Uterus (tissue), 4 donors: ENCODE data around the gene PDCD1. TPM values are rescaled to one million over a fixed set of nuclear protein-coding genes. Genes with fewer than 3 reads are reported as not detected.
"Not testable (repeated sequence)": the region's sequence is repeated elsewhere in the genome, so short reads cannot be mapped to it uniquely, and the experiment has no call there.

ENCODE experiments used
- DNase-seq, 2 donors: peaks; one replicate each; pipeline ENCODE4 v3.0.0-alpha.2; 2019 to 2020
- H3K27ac ChIP-seq, 2 donors: fragments of 200-600 bp; sonication (generic); 1 replicate in 1 of 2; 2 replicates in 1 of 2; pipeline ENCODE4 v1.5.1; 2016 to 2018
- H3K27me3 ChIP-seq, 2 donors: fragments of 200-600 bp; sonication (generic); one replicate each; pipeline ENCODE4 v1.5.1; 2018 to 2019; ENCODE audit warnings: control low read depth in 1 of 2
- H3K36me3 ChIP-seq, 2 donors: fragments of 200-600 bp; sonication (generic); one replicate each; pipeline ENCODE4 v1.5.1; 2019; ENCODE audit warnings: control low read depth in 1 of 2
- H3K4me1 ChIP-seq, 2 donors: fragments of 200-600 bp; sonication (generic); one replicate each; pipeline ENCODE4 v1.5.1; 2018 to 2019; ENCODE audit warnings: control low read depth in 1 of 2
- H3K4me3 ChIP-seq, 2 donors: fragments of 200-600 bp; sonication (generic); 1 replicate in 1 of 2; 2 replicates in 1 of 2; pipeline ENCODE4 v1.5.1; 2018 to 2019; ENCODE audit warnings: mild to moderate bottlenecking in 1 of 2
- H3K9me3 ChIP-seq, 2 donors: fragments of 200-600 bp; sonication (generic); one replicate each; pipeline ENCODE4 v1.5.1; 2019; ENCODE audit warnings: control low read depth in 1 of 2
- POLR2A ChIP-seq, 2 donors: fragments of 450-650 bp; IDR thresholded peaks; one replicate each; pipeline ENCODE4 v1.6.1; 2016; ENCODE audit warnings: antibody characterized with exemption in 2 of 2, mild to moderate bottlenecking in 1 of 2, moderate library complexity in 1 of 2
- intact Hi-C: fragments of 100-400 bp; cut with DNase I; formaldehyde crosslinking; loops from one replicate; pipeline ENCODE4 v1.15.1; 2023; ENCODE audit warnings: low total_unique reads
- total RNA-seq, 4 donors: library from RNA; depleted of rRNA in 3 of 4; stranded (reverse); fragments of >200 nt in 3 of 4; gene quantifications; one replicate each; pipeline versions ENCODE4 v1.1.0 to v1.2.4, GENCODE V29; 2014 to 2023
- TF ChIP-seq, protein P1 (sequence below), 4 experiments: fragments of 200-600 bp in 2 of 4; fragments of 450-650 bp in 2 of 4; sonication (generic) in 2 of 4; IDR thresholded peaks; one replicate each; pipeline ENCODE4 v1.5.1; 2016 to 2019; ENCODE audit warnings: antibody characterized with exemption in 4 of 4, mild to moderate bottlenecking in 2 of 4, moderate library complexity in 1 of 4
- donor health status: DM: yes; HTN: yes; CAD: no.

The PDCD1 gene
- total RNA-seq, 4 donors from 2014 or later, result 0.21 TPM; not detected in 3

DNA sequence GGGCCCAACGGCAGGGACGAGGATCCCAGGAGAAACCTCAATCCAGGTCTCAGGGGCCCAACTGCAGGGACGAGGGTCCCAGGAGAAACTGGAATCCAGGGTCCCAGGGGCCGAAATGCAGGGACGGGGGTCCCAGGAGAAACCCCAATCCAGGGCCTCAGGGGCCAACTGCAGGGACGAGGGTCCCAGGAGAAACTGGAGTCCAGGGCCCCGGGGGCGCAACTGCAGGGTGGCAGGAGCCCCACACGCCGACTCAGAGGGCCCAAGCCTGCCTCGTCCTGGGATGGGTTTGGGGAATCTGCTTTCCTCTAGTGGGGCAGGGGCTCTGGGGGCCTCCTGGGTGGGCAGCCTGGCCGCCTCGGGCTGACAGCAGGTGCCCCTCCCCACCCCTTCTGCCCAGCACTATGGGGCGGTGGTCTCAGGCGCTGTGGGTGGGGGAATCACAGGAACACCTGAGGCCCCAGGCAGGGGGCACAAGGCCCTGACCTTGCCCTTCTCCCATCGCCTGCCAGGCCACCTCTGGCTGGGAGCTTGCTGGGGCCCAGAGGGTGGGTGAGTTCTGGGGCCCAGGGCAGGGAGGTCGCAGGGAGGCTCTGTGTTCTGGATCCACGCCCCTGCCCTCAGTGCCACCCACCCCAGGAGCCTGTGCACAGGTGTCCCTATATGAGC is 18.0 kb upstream of the PDCD1 start:
- Histone ChIP-seq H3K4me3 (no peak overlapping the region), H3K36me3 (no peaks in the 10 kb centered on the region), H3K27ac (no peak overlapping the region), H3K4me1 (peaks cover 5 to 10% of the 10 kb centered on the region in 2 donors), H3K27me3 (no peaks in the 10 kb centered on the region), H3K9me3 (no peaks in the 10 kb centered on the region)
- intact Hi-C loops, result no loop called here
- TF ChIP-seq, protein P1, sequence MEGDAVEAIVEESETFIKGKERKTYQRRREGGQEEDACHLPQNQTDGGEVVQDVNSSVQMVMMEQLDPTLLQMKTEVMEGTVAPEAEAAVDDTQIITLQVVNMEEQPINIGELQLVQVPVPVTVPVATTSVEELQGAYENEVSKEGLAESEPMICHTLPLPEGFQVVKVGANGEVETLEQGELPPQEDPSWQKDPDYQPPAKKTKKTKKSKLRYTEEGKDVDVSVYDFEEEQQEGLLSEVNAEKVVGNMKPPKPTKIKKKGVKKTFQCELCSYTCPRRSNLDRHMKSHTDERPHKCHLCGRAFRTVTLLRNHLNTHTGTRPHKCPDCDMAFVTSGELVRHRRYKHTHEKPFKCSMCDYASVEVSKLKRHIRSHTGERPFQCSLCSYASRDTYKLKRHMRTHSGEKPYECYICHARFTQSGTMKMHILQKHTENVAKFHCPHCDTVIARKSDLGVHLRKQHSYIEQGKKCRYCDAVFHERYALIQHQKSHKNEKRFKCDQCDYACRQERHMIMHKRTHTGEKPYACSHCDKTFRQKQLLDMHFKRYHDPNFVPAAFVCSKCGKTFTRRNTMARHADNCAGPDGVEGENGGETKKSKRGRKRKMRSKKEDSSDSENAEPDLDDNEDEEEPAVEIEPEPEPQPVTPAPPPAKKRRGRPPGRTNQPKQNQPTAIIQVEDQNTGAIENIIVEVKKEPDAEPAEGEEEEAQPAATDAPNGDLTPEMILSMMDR (IDR thresholded peaks at IDR 0.05), result no peak
- TF ChIP-seq POLR2A (IDR thresholded peaks at IDR 0.05), result no peak
- DNase-seq, result no peak

GRCh38 chr2:241875754-241876527 is 17.2 kb upstream of the PDCD1 start:
- H3K9me3 ChIP-seq, H3K4me3 ChIP-seq, DNase-seq, H3K4me1 ChIP-seq, H3K36me3 ChIP-seq, H3K27me3 ChIP-seq, intact Hi-C loops, H3K27ac ChIP-seq: not testable (repeated sequence)
- TF ChIP-seq, protein P1 (IDR thresholded peaks at IDR 0.05), result peak in 3 of 4 experiments; percentile 15 to 30 (median 23)

DNA sequence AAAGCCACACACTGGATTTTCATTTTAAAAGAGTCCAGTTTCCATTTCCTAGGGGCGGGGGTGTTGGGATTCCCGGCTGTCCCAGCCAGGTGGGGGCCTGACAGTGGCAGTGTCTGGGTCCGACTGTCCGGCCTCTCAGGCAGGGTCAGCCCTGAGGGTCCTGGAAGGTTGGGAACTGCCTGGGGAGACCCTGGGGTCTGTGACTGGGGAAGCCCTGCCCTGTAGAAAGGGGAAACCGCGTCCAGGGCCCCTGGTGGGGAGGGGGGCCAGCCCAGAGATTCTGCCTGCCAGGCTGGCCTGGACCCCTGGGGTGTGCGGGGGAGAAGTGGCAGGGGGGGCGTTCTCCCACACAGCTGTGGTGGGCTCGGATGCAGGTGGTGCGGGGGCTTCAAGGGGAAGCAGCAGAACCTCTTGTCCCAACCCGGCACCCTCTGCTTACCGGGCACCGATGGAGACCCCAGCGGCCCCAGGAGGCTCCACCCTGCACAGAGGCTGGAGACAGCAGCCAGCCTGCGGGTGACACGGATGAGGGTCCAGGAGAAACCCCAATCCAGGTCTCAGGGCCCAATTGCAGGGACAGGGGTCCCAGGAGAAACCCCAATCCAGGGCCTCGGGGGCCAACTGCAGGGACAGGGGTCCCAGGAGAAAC is 15.7 kb upstream of the PDCD1 start:
- Histone ChIP-seq H3K4me1 (peaks cover 0 to 5% of the 10 kb centered on the region in 2 donors), H3K4me3 (no peak overlapping the region), H3K36me3 (no peaks in the 10 kb centered on the region), H3K27ac (no peak overlapping the region), H3K9me3 (no peaks in the 10 kb centered on the region), H3K27me3 (no peaks in the 10 kb centered on the region)
- intact Hi-C loops, result no loop called here
- no peak for DNase-seq
- TF ChIP-seq, protein P1 (IDR thresholded peaks at IDR 0.05), result no peak
- no peak for TF ChIP-seq POLR2A (IDR thresholded peaks at IDR 0.05)

DNA sequence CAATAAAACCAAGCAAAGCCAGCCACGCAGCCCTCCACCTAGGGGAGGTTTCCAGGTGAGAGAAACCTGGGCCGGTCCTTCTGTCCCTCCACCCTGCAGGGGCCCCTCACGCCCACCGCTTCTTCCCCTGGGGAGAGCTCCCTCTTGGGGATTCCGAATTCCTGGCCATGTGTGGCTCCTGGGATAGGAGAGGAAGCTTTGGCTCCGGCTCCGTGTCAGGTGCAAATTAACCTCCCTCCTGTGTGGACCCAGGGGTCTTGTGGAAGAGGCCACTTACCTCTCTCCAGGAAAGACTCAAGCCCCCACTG is 15.1 kb upstream of the PDCD1 start:
- Histone ChIP-seq H3K36me3 (no peaks in the 10 kb centered on the region), H3K9me3 (no peaks in the 10 kb centered on the region), H3K4me3 (no peak overlapping the region), H3K27me3 (no peaks in the 10 kb centered on the region), H3K4me1 (peaks cover 0 to 5% of the 10 kb centered on the region in 2 donors), H3K27ac (no peak overlapping the region)
- TF ChIP-seq, protein P1 (IDR thresholded peaks at IDR 0.05), result no peak
- TF ChIP-seq POLR2A (IDR thresholded peaks at IDR 0.05), result no peak
- intact Hi-C loops, result no loop called here
- no peak for DNase-seq
